Right hindlimb (tissue), 1 donor: ENCODE data around the gene SLC16A5.

Source experiments
- DNase-seq: peaks from one replicate; pipeline ENCODE4 v3.0.0-alpha.2; 2018

Gene SLC16A5

GRCh38 chr17:75088465-75089417, 987 bp downstream of the SLC16A5 start:
- DNase-seq = no peak

- peak; percentile 27 for DNase-seq
Observed at GRCh38 chr17:75090871-75091854, 3.4 kb downstream of the SLC16A5 start.

GRCh38 chr17:75091855-75092327, 4.1 kb downstream of the SLC16A5 start:
- DNase-seq = no peak

- no peak for DNase-seq
Observed at GRCh38 chr17:75093548-75094158, 5.9 kb downstream of the SLC16A5 start.

GRCh38 chr17:75094871-75095399, 7.2 kb downstream of the SLC16A5 start:
- DNase-seq = no peak

- DNase-seq = peak; percentile 66
Observed at GRCh38 chr17:75096082-75096625, 8.4 kb downstream of the SLC16A5 start.

GRCh38 chr17:75097865-75098264, 10.1 kb downstream of the SLC16A5 start:
- DNase-seq = no peak

GRCh38 chr17:75098861-75099260, 11.1 kb downstream of the SLC16A5 start:
- no peak for DNase-seq

GRCh38 chr17:75099881-75100595, 12.3 kb downstream of the SLC16A5 start:
- no peak for DNase-seq

- no peak for DNase-seq
Observed at GRCh38 chr17:75102385-75102821, 14.6 kb downstream of the SLC16A5 start.

- DNase-seq = no peak
Observed at GRCh38 chr17:75103601-75104554, 16.1 kb downstream of the SLC16A5 start.

- no peak for DNase-seq
Observed at GRCh38 chr17:75105126-75106080, 17.6 kb downstream of the SLC16A5 start.

GRCh38 chr17:75108193-75108592, 20.4 kb downstream of the SLC16A5 start:
- peak; percentile 6 for DNase-seq

GRCh38 chr17:75109046-75109406, 21.3 kb downstream of the SLC16A5 start:
- DNase-seq = peak; percentile 33

GRCh38 chr17:75109407-75110233, 21.9 kb downstream of the SLC16A5 start, which contains the start of gene ARMC7:
ARMC7 (plus strand) TSS chr17:75109969; CDS start chr17:75110289, 320 bp downstream.
- DNase-seq = peak; percentile 92

- peak; percentile 25 for DNase-seq
Observed at GRCh38 chr17:75110234-75110937, 22.6 kb downstream of the SLC16A5 start.

GRCh38 chr17:75111777-75112335, 24.1 kb downstream of the SLC16A5 start:
- DNase-seq = peak; percentile 6
